Endothelial cell of umbilical vein (primary cell): ENCODE results near the gene NRP2. TPM values are rescaled to one million over a fixed set of nuclear protein-coding genes. Genes with fewer than 3 reads are reported as not detected.

Experiments
- BruUV-seq: library from RNA; stranded (reverse); fragments of 400-500 nt; replicated peaks from 2 replicates; lab custom pipeline; 2021; lab: Mats Ljungman, UMichigan
- CTCF ChIA-PET: fragments of 300-600, 350-600 bp; sonication (Branson Sonifier 250); formaldehyde crosslinking; loops from one replicate; lab custom pipeline; 2021; ENCODE audit warnings: antibody characterized with exemption, inconsistent platforms; lab: Charles Lee
- POLR2A ChIA-PET: fragments of 300-600, 350-600 bp; sonication (Branson Sonifier 250); formaldehyde crosslinking; loops from one replicate; lab custom pipeline; 2021; ENCODE audit warnings: antibody characterized with exemption, inconsistent platforms; lab: Charles Lee
- DNase-seq: peaks from one replicate; pipeline ENCODE4 v3.0.0-alpha.2; 2011; ENCODE audit warnings: low read depth, low spot score
- FAIRE-seq: peaks from 2 replicates; lab custom pipeline; 2011; peaks lifted over from hg19 to GRCh38; lab: Jason Lieb, UNC
- H2AFZ ChIP-seq: 2 replicates; pipeline ENCODE4 v1.6.0; 2012; ENCODE audit warnings: low read depth, low read length, control low read depth, inconsistent platforms
- H3K27ac ChIP-seq: 2 replicates; pipeline ENCODE4 v1.5.1; 2011; ENCODE audit warnings: low read depth, mild to moderate bottlenecking, control low read depth, low read length, moderate library complexity; ENCODE audit not compliant: insufficient read depth
- H3K27me3 ChIP-seq, 2 experiments: 2 replicates each; pipeline versions ENCODE4 v1.6.0 to v1.6.1; 2011; ENCODE audit warnings: low read length in 2 of 2, mixed read lengths in 1 of 2; ENCODE audit not compliant: control insufficient read depth in 2 of 2, insufficient read depth in 2 of 2
- H3K36me3 ChIP-seq, 2 experiments: 2 replicates in 1 of 2; 3 replicates in 1 of 2; pipeline ENCODE4 v1.5.1; 2011; ENCODE audit warnings: low read length in 2 of 2, mild to moderate bottlenecking in 1 of 2, moderate library complexity in 1 of 2; ENCODE audit not compliant: control insufficient read depth in 2 of 2, insufficient read depth in 2 of 2; ENCODE audit errors: extremely low read depth in 1 of 2
- H3K4me1 ChIP-seq: 3 replicates; pipeline ENCODE4 v1.5.1; 2011; ENCODE audit warnings: mild to moderate bottlenecking, low read length; ENCODE audit not compliant: control insufficient read depth, insufficient read depth; ENCODE audit errors: extremely low read depth
- H3K4me2 ChIP-seq: 2 replicates; pipeline ENCODE4 v1.6.1; 2011; ENCODE audit warnings: low read length, control low read depth, mixed read lengths; ENCODE audit not compliant: insufficient read depth
- H3K4me3 ChIP-seq, 3 experiments: fragments of 200-600 bp in 1 of 3; sonication (generic), shearing (Covaris generic) in 1 of 3; replicated peaks in 1 of 3; 2 replicates each; pipeline ENCODE4 v1.5.1; 2011 to 2016; ENCODE audit warnings: control low read depth in 3 of 3, low read length in 3 of 3, mild to moderate bottlenecking in 2 of 3, inconsistent platforms in 1 of 3, low read depth in 1 of 3, moderate library complexity in 1 of 3; ENCODE audit not compliant: insufficient read depth in 1 of 3
- H3K79me2 ChIP-seq: 2 replicates; pipeline ENCODE4 v1.6.0; 2012; ENCODE audit warnings: low read length, inconsistent platforms; ENCODE audit not compliant: control insufficient read depth, insufficient read depth
- H3K9ac ChIP-seq: replicated peaks from 2 replicates; pipeline ENCODE3; 2011; ENCODE audit warnings: low read length, control low read depth; ENCODE audit not compliant: insufficient read depth; ENCODE audit errors: extremely low read depth
- H3K9me1 ChIP-seq: replicated peaks from 3 replicates; pipeline ENCODE4 v1.6.0; 2011; ENCODE audit warnings: mild to moderate bottlenecking, low read length; ENCODE audit not compliant: control insufficient read depth, insufficient read depth; ENCODE audit errors: extremely low read depth
- H3K9me3 ChIP-seq: replicated peaks from 2 replicates; pipeline ENCODE4 v1.5.1; 2012; ENCODE audit warnings: low read length, inconsistent platforms; ENCODE audit not compliant: control insufficient read depth, insufficient read depth
- H4K20me1 ChIP-seq: replicated peaks from 2 replicates; pipeline ENCODE3; 2011; ENCODE audit warnings: mild to moderate bottlenecking, low read length; ENCODE audit not compliant: control insufficient read depth, insufficient read depth; ENCODE audit errors: extremely low read depth
- CTCF ChIP-seq, 2 donors: IDR thresholded peaks; 1 replicate in 1 of 2; 2 replicates in 1 of 2; pipeline ENCODE4 v1.5.1; 2011; ENCODE audit warnings: low read length in 2 of 2, mild to moderate bottlenecking in 2 of 2, moderate library complexity in 2 of 2, control low read depth in 1 of 2, inconsistent platforms in 1 of 2, low read depth in 1 of 2; ENCODE audit not compliant: insufficient read depth in 1 of 2; ENCODE audit errors: extremely low read depth in 1 of 2
- EZH2 ChIP-seq: IDR thresholded peaks from 2 replicates; pipeline ENCODE4 v1.6.1; 2012; ENCODE audit warnings: borderline replicate concordance, low read depth, mild to moderate bottlenecking, moderate library complexity, low read length, inconsistent platforms; ENCODE audit not compliant: severe bottlenecking
- FOS ChIP-seq: IDR thresholded peaks from 2 replicates; pipeline ENCODE4 v1.6.1; 2011; ENCODE audit warnings: mild to moderate bottlenecking, low read length, moderate library complexity, borderline replicate concordance; ENCODE audit not compliant: insufficient read depth
- GATA2 ChIP-seq: IDR thresholded peaks from 2 replicates; pipeline ENCODE4 v1.7.0; 2011; ENCODE audit warnings: low read depth, mild to moderate bottlenecking, moderate library complexity, mixed read lengths, low read length; ENCODE audit not compliant: insufficient read length, insufficient read depth
- JUN ChIP-seq: IDR thresholded peaks from 2 replicates; pipeline ENCODE4 v1.6.1; 2011; ENCODE audit warnings: borderline replicate concordance, low read depth; ENCODE audit not compliant: insufficient read length, insufficient read depth
- MAX ChIP-seq: IDR thresholded peaks from 2 replicates; pipeline ENCODE4 v1.6.1; 2011; ENCODE audit not compliant: insufficient read depth, insufficient read length
- MYC ChIP-seq: IDR thresholded peaks from one replicate; pipeline ENCODE4 v1.6.1; 2011; ENCODE audit warnings: mild to moderate bottlenecking, low read depth, low read length
- POLR2A ChIP-seq: IDR thresholded peaks from 2 replicates; pipeline ENCODE4 v1.6.1; 2012; ENCODE audit warnings: low read depth, mild to moderate bottlenecking, control low read depth, low read length
- POLR2AphosphoS5 ChIP-seq: IDR thresholded peaks from 2 replicates; pipeline ENCODE4 v1.6.1; 2012; ENCODE audit warnings: low read depth, mild to moderate bottlenecking, control low read depth, low read length, moderate library complexity; ENCODE audit not compliant: insufficient read depth
- dilution Hi-C: fragments of 300-500 bp; cut with MboI; formaldehyde crosslinking; loops from one replicate; pipeline ENCODE4 v1.15.0; 2019; ENCODE audit warnings: low sequenced_read_pairs; ENCODE audit not compliant: extremely low pct_ligation_motif_present
- intact Hi-C: fragments of 100-400 bp; cut with micrococcal nuclease; formaldehyde crosslinking; loops from one replicate; pipeline ENCODE4 v1.10.0; 2022
- polyA plus RNA-seq, 4 experiments: library from polyadenylated mRNA; depleted of rRNA in 3 of 4; stranded (reverse) in 3 of 4; unstranded in 1 of 4; fragments of >200 nt; gene quantifications; 2 replicates each; pipeline versions ENCODE4 v1.2.1 to v1.2.3, GENCODE V29; 2011 to 2012; ENCODE audit warnings: missing spikeins in 1 of 4
- total RNA-seq: library from RNA; stranded (reverse); gene quantifications from 2 replicates; pipeline ENCODE4 v1.2.3, GENCODE V29; 2021

Gene NRP2
- total and polyA plus RNA-seq, 2 donors (not counting 3 experiments of a cell fraction or from before 2014, with no cell fraction given), result 160 to 240 TPM

- Histone ChIP-seq H3K27me3 (no peaks in the 10 kb centered on the region), H3K9ac (no peak overlapping the region), H3K27ac (no peak overlapping the region), H3K4me1 (peaks cover 9% of the 10 kb centered on the region), H3K4me3 (no peak overlapping the region), H4K20me1 (no peaks in the 10 kb centered on the region), H3K9me3 (no peaks in the 10 kb centered on the region), H3K36me3 (peaks cover 0 to 12% of the 10 kb centered on the region in 2 experiments), H3K4me2 (no peak overlapping the region), H3K79me2 (no peaks in the 10 kb centered on the region), H2AFZ (no peak overlapping the region), H3K9me1 (no peaks in the 10 kb centered on the region)
- ChIA-PET POLR2A (no interaction called here), CTCF (interaction anchor here (0.7 to 3.9 kb wide), 6 partner anchors 38 to 172 kb away, joined by 3 to 30 read pairs (median 6); no protein-coding TSS in a partner anchor)
- dilution Hi-C loops (no loop called here), intact Hi-C loops (loop anchor here (1.0 kb wide), 3 partner anchors 109 to 172 kb away; no protein-coding TSS in a partner anchor)
- BruUV-seq, result no TSS peak
- FAIRE-seq, result no peak
- TF ChIP-seq CTCF (IDR thresholded peaks at IDR 0.05; ENCODE audit: extremely low read depth in 1 of 2, insufficient read depth in 1 of 2, low read depth in 1 of 2, low read length in 2 of 2) (peak; percentile 63 to 71), POLR2A (no peak), MAX (no peak)
- no peak for DNase-seq
These were observed 93.8 kb downstream of the NRP2 start for GRCh38 chr2:205776139-205776538.

- dilution Hi-C loops, result no loop called here
- H4K20me1 ChIP-seq, result no peaks in the 10 kb centered on the region
- no peak overlapping the region for H3K27ac ChIP-seq
- no peaks in the 10 kb centered on the region for H3K9me3 ChIP-seq
- no peaks in the 10 kb centered on the region for H3K79me2 ChIP-seq
- DNase-seq (no peak), FAIRE-seq (no peak)
- H3K27me3 ChIP-seq, result no peaks in the 10 kb centered on the region
- no peaks in the 10 kb centered on the region for H3K9me1 ChIP-seq
- H3K4me3 ChIP-seq, result no peak overlapping the region
- peaks cover 0 to 12% of the 10 kb centered on the region in 2 experiments for H3K36me3 ChIP-seq
- no peak overlapping the region for H3K4me2 ChIP-seq
- BruUV-seq, result no TSS peak
- intact Hi-C loops, result loop anchor here (1.0 kb wide), 3 partner anchors 109 to 172 kb away; no protein-coding TSS in a partner anchor
- no peak overlapping the region for H3K9ac ChIP-seq
- H2AFZ ChIP-seq, result no peak overlapping the region
- POLR2A ChIA-PET, result no interaction called here
- CTCF ChIA-PET, result interaction anchor here (0.8 to 3.9 kb wide), 6 partner anchors 21 to 171 kb away, joined by 3 to 30 read pairs (median 6); no protein-coding TSS in a partner anchor
- TF ChIP-seq POLR2AphosphoS5 (no peak), MAX (no peak), MYC (no peak), FOS (no peak), CTCF (IDR thresholded peaks at IDR 0.05; ENCODE audit: extremely low read depth in 1 of 2, insufficient read depth in 1 of 2, low read depth in 1 of 2, low read length in 2 of 2) (no peak), GATA2 (no peak), EZH2 (no peak), POLR2A (no peak), JUN (no peak)
- H3K4me1 ChIP-seq, result peaks cover 9% of the 10 kb centered on the region
These were observed 94.4 kb downstream of the NRP2 start for GRCh38 chr2:205776720-205777119.
